ENCODE results near the gene SV2C.

The SV2C gene

GRCh38 chr5:76197726-76198125, 114.5 kb downstream of the SV2C start:
- no peak overlapping the region for H3K27ac ChIP-seq (ENCODE audit: low read depth, low read length)
- H3K27me3 ChIP-seq (ENCODE audit: control insufficient read depth in 1 of 2, insufficient read depth in 2 of 2, low read length in 2 of 2), result peaks cover 0 to 4% of the 10 kb centered on the region in 2 donors
- H3K9me3 ChIP-seq (ENCODE audit: control insufficient read depth in 1 of 2, low read length in 2 of 2), result no peaks in the 10 kb centered on the region
- H3K4me3 ChIP-seq (ENCODE audit: low read depth in 1 of 2, low read length in 2 of 2), result no peak overlapping the region
- no peak overlapping the region for H3K9ac ChIP-seq (ENCODE audit: low read depth in 1 of 2, low read length in 2 of 2)
- no peaks in the 10 kb centered on the region for H3K36me3 ChIP-seq (ENCODE audit: control insufficient read depth in 1 of 2, insufficient read depth in 2 of 2, low read length in 2 of 2)
- H3K4me1 ChIP-seq (ENCODE audit: control insufficient read depth in 1 of 2, insufficient read depth in 2 of 2, low read length in 2 of 2), result no peaks in the 10 kb centered on the region

DNA sequence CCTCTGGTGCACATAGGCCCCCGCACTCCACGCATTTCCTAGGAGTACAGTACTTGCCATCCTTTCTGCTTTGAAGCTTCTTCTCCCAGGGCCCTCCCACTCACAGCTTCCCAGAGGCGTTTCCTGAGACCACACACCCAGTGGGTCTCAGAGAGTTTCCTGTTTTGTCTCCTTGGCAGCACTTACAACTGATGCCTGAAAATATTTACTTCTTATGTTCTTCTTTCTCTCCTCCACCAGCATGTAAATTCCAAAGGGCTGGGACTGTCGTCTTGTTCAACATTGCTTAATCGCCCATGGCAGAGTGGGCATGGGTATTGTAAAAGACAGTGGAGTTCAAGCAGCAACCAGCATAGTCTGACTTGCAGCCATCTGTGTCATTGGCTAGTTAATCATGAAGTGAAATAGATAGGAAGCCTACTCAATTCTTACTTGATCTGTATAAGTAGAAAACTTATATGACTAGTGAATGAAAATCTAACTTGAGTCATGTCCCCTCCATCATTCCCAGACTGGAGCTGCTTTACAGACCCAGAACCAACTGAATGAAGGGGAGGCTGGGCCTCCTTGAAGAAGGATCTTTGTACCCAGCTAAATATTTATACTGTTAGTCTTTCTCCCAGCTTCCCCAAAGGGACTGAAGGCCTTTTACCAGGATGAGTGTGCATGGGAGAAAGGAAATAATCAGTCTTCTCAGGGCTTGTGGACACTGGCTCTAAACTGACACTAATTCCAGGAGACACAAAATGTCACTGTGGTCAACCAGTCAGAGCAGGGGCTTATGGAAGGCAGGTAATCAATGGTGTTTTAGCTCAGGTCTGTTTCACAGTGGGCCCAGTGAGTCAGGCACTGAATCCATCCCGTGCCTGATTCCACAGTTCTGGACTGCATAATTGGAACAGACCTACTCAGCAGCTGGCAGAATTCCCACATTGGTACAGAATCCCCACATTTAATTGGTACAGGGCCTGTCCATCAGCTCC, 116.4 kb downstream of the SV2C start:
- Histone ChIP-seq H3K4me1 (ENCODE audit: control insufficient read depth in 1 of 2, insufficient read depth in 2 of 2, low read length in 2 of 2) (no peaks in the 10 kb centered on the region), H3K27me3 (ENCODE audit: control insufficient read depth in 1 of 2, insufficient read depth in 2 of 2, low read length in 2 of 2) (peaks cover 0 to 3% of the 10 kb centered on the region in 2 donors), H3K4me3 (ENCODE audit: low read depth in 1 of 2, low read length in 2 of 2) (no peak overlapping the region), H3K9ac (ENCODE audit: low read depth in 1 of 2, low read length in 2 of 2) (no peak overlapping the region), H3K36me3 (ENCODE audit: control insufficient read depth in 1 of 2, insufficient read depth in 2 of 2, low read length in 2 of 2) (no peaks in the 10 kb centered on the region), H3K27ac (ENCODE audit: low read depth, low read length) (no peak overlapping the region), H3K9me3 (ENCODE audit: control insufficient read depth in 1 of 2, low read length in 2 of 2) (no peaks in the 10 kb centered on the region)

DNA sequence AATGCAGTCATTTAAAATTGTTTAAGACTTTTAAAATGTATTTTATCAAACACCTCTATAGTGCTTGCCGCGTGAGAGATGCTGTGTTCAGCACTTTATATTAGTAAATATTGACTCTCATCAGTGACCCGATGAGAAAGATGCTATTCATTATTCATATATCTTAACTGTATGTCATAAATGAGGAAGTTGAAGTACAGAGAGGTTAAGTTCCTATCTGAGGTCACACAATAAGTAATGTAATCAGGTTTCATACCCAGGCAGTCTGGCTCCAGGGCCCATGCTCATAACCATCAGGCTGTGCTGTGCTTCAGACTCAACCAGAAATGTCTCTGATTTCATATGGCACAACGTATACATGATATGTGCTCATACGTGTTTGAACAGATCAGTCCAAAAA, 119.0 kb downstream of the SV2C start:
- no peak overlapping the region for H3K27ac ChIP-seq (ENCODE audit: low read depth, low read length)
- no peaks in the 10 kb centered on the region for H3K4me1 ChIP-seq (ENCODE audit: control insufficient read depth in 1 of 2, insufficient read depth in 2 of 2, low read length in 2 of 2)
- no peaks in the 10 kb centered on the region for H3K27me3 ChIP-seq (ENCODE audit: control insufficient read depth in 1 of 2, insufficient read depth in 2 of 2, low read length in 2 of 2)

GRCh38 chr5:76204191-76204590, 121.0 kb downstream of the SV2C start:
- Histone ChIP-seq H3K9me3 (ENCODE audit: control insufficient read depth in 1 of 2, low read length in 2 of 2) (no peaks in the 10 kb centered on the region), H3K27ac (ENCODE audit: low read depth, low read length) (no peak overlapping the region), H3K9ac (ENCODE audit: low read depth in 1 of 2, low read length in 2 of 2) (no peak overlapping the region), H3K4me1 (ENCODE audit: control insufficient read depth in 1 of 2, insufficient read depth in 2 of 2, low read length in 2 of 2) (no peaks in the 10 kb centered on the region), H3K36me3 (ENCODE audit: control insufficient read depth in 1 of 2, insufficient read depth in 2 of 2, low read length in 2 of 2) (no peaks in the 10 kb centered on the region), H3K4me3 (ENCODE audit: low read depth in 1 of 2, low read length in 2 of 2) (no peak overlapping the region), H3K27me3 (ENCODE audit: control insufficient read depth in 1 of 2, insufficient read depth in 2 of 2, low read length in 2 of 2) (no peaks in the 10 kb centered on the region)

More for the DNA sequence above, 119.0 kb downstream of the SV2C start:
- H3K9ac ChIP-seq (ENCODE audit: low read depth in 1 of 2, low read length in 2 of 2), result no peak overlapping the region
- H3K4me3 ChIP-seq (ENCODE audit: low read depth in 1 of 2, low read length in 2 of 2), result no peak overlapping the region
- H3K9me3 ChIP-seq (ENCODE audit: control insufficient read depth in 1 of 2, low read length in 2 of 2), result no peaks in the 10 kb centered on the region
- H3K36me3 ChIP-seq (ENCODE audit: control insufficient read depth in 1 of 2, insufficient read depth in 2 of 2, low read length in 2 of 2), result no peaks in the 10 kb centered on the region

DNA sequence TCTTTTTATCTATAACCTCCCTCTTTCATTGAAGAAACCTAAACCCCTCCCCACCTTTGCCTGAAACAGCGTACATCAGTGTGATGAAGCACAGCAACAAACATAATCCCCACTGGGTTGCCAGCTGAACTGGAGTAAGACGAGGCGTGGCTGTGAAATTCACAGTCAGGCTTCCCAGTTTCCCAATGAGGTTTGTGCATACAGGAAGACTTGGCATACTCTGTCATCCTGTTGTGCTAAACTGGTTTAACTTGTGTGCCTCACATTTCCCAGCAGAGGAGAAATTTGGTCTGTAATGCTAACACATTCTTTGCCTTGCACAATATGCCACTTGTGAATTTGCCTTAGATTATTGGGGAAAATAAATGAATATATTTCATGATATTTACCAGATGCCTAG, 121.5 kb downstream of the SV2C start:
- Histone ChIP-seq H3K27ac (ENCODE audit: low read depth, low read length) (no peak overlapping the region), H3K36me3 (ENCODE audit: control insufficient read depth in 1 of 2, insufficient read depth in 2 of 2, low read length in 2 of 2) (no peaks in the 10 kb centered on the region), H3K27me3 (ENCODE audit: control insufficient read depth in 1 of 2, insufficient read depth in 2 of 2, low read length in 2 of 2) (no peaks in the 10 kb centered on the region), H3K4me3 (ENCODE audit: low read depth in 1 of 2, low read length in 2 of 2) (no peak overlapping the region), H3K9ac (ENCODE audit: low read depth in 1 of 2, low read length in 2 of 2) (no peak overlapping the region), H3K9me3 (ENCODE audit: control insufficient read depth in 1 of 2, low read length in 2 of 2) (peaks cover 0 to 2% of the 10 kb centered on the region in 2 donors), H3K4me1 (ENCODE audit: control insufficient read depth in 1 of 2, insufficient read depth in 2 of 2, low read length in 2 of 2) (no peaks in the 10 kb centered on the region)

GRCh38 chr5:76207120-76207519, 123.9 kb downstream of the SV2C start:
- H3K9me3 ChIP-seq (ENCODE audit: control insufficient read depth in 1 of 2, low read length in 2 of 2), result peaks cover 0 to 3% of the 10 kb centered on the region in 2 donors

GRCh38 chr5:76209297-76209696, 126.1 kb downstream of the SV2C start:
- H3K4me3 ChIP-seq (ENCODE audit: low read depth in 1 of 2, low read length in 2 of 2), result no peak overlapping the region
- no peaks in the 10 kb centered on the region for H3K27me3 ChIP-seq (ENCODE audit: control insufficient read depth in 1 of 2, insufficient read depth in 2 of 2, low read length in 2 of 2)
- no peak overlapping the region for H3K27ac ChIP-seq (ENCODE audit: low read depth, low read length)
- H3K9ac ChIP-seq (ENCODE audit: low read depth in 1 of 2, low read length in 2 of 2), result no peak overlapping the region
- no peaks in the 10 kb centered on the region for H3K36me3 ChIP-seq (ENCODE audit: control insufficient read depth in 1 of 2, insufficient read depth in 2 of 2, low read length in 2 of 2)
- H3K9me3 ChIP-seq (ENCODE audit: control insufficient read depth in 1 of 2, low read length in 2 of 2), result peaks cover 0 to 3% of the 10 kb centered on the region in 2 donors
- H3K4me1 ChIP-seq (ENCODE audit: control insufficient read depth in 1 of 2, insufficient read depth in 2 of 2, low read length in 2 of 2), result peaks cover 4 to 8% of the 10 kb centered on the region in 2 donors

More at GRCh38 chr5:76207120-76207519, 123.9 kb downstream of the SV2C start:
- Histone ChIP-seq H3K4me3 (ENCODE audit: low read depth in 1 of 2, low read length in 2 of 2) (no peak overlapping the region), H3K9ac (ENCODE audit: low read depth in 1 of 2, low read length in 2 of 2) (no peak overlapping the region), H3K27ac (ENCODE audit: low read depth, low read length) (no peak overlapping the region), H3K27me3 (ENCODE audit: control insufficient read depth in 1 of 2, insufficient read depth in 2 of 2, low read length in 2 of 2) (no peaks in the 10 kb centered on the region), H3K4me1 (ENCODE audit: control insufficient read depth in 1 of 2, insufficient read depth in 2 of 2, low read length in 2 of 2) (peaks cover 4 to 8% of the 10 kb centered on the region in 2 donors), H3K36me3 (ENCODE audit: control insufficient read depth in 1 of 2, insufficient read depth in 2 of 2, low read length in 2 of 2) (no peaks in the 10 kb centered on the region)

- H3K4me1 ChIP-seq (ENCODE audit: control insufficient read depth in 1 of 2, insufficient read depth in 2 of 2, low read length in 2 of 2), result peaks cover 4 to 8% of the 10 kb centered on the region in 2 donors
- H3K9me3 ChIP-seq (ENCODE audit: control insufficient read depth in 1 of 2, low read length in 2 of 2), result peaks cover 0 to 3% of the 10 kb centered on the region in 2 donors
- H3K36me3 ChIP-seq (ENCODE audit: control insufficient read depth in 1 of 2, insufficient read depth in 2 of 2, low read length in 2 of 2), result no peaks in the 10 kb centered on the region
- H3K27ac ChIP-seq (ENCODE audit: low read depth, low read length), result no peak overlapping the region
- no peaks in the 10 kb centered on the region for H3K27me3 ChIP-seq (ENCODE audit: control insufficient read depth in 1 of 2, insufficient read depth in 2 of 2, low read length in 2 of 2)
- no peak overlapping the region for H3K4me3 ChIP-seq (ENCODE audit: low read depth in 1 of 2, low read length in 2 of 2)
- H3K9ac ChIP-seq (ENCODE audit: low read depth in 1 of 2, low read length in 2 of 2), result no peak overlapping the region
Measured at GRCh38 chr5:76210946-76211345, 127.8 kb downstream of the SV2C start.

GRCh38 chr5:76213858-76214257, 130.7 kb downstream of the SV2C start:
- Histone ChIP-seq H3K4me1 (ENCODE audit: control insufficient read depth in 1 of 2, insufficient read depth in 2 of 2, low read length in 2 of 2) (peaks cover 4 to 8% of the 10 kb centered on the region in 2 donors), H3K9me3 (ENCODE audit: control insufficient read depth in 1 of 2, low read length in 2 of 2) (peaks cover 0 to 3% of the 10 kb centered on the region in 2 donors), H3K4me3 (ENCODE audit: low read depth in 1 of 2, low read length in 2 of 2) (no peak overlapping the region), H3K27ac (ENCODE audit: low read depth, low read length) (no peak overlapping the region), H3K9ac (ENCODE audit: low read depth in 1 of 2, low read length in 2 of 2) (no peak overlapping the region), H3K36me3 (ENCODE audit: control insufficient read depth in 1 of 2, insufficient read depth in 2 of 2, low read length in 2 of 2) (no peaks in the 10 kb centered on the region), H3K27me3 (ENCODE audit: control insufficient read depth in 1 of 2, insufficient read depth in 2 of 2, low read length in 2 of 2) (no peaks in the 10 kb centered on the region)

DNA sequence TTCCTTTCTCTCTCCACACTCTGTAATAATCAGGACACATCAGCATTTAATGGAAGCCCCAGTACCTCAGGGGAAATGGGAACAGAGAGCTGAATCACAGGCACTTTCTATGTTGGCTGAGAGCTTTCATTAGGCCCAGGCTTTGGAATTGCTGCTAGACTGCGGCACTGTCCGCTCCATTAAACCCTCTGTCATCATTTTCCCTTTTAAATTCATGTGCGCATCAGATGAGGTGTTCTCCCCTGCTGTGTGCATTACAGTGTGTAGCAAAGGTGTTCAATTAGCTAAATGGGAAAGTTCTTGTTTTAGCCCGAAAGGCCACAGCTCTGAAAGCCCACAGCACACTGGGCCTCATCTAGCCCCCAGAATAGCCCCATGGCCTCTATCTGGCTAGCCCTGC, 133.6 kb downstream of the SV2C start:
- Histone ChIP-seq H3K4me3 (ENCODE audit: low read depth in 1 of 2, low read length in 2 of 2) (no peak overlapping the region), H3K4me1 (ENCODE audit: control insufficient read depth in 1 of 2, insufficient read depth in 2 of 2, low read length in 2 of 2) (no peaks in the 10 kb centered on the region), H3K27me3 (ENCODE audit: control insufficient read depth in 1 of 2, insufficient read depth in 2 of 2, low read length in 2 of 2) (no peaks in the 10 kb centered on the region), H3K9ac (ENCODE audit: low read depth in 1 of 2, low read length in 2 of 2) (no peak overlapping the region), H3K9me3 (ENCODE audit: control insufficient read depth in 1 of 2, low read length in 2 of 2) (no peaks in the 10 kb centered on the region), H3K27ac (ENCODE audit: low read depth, low read length) (no peak overlapping the region), H3K36me3 (ENCODE audit: control insufficient read depth in 1 of 2, insufficient read depth in 2 of 2, low read length in 2 of 2) (no peaks in the 10 kb centered on the region)
